HG03064 (cell line): ENCODE measurements around the gene ATP5F1E.
"Not testable (repeated sequence)": the region's sequence is repeated elsewhere in the genome, so short reads cannot be mapped to it uniquely, and the experiment has no call there.

Experiments used
- ATAC-seq: cut with Tn5 transposase; IDR thresholded peaks from one replicate; pipeline ENCODE4 v1.9.1; 2021; ENCODE audit warnings: low read depth; ENCODE audit not compliant: unreplicated experiment

Gene ATP5F1E

DNA sequence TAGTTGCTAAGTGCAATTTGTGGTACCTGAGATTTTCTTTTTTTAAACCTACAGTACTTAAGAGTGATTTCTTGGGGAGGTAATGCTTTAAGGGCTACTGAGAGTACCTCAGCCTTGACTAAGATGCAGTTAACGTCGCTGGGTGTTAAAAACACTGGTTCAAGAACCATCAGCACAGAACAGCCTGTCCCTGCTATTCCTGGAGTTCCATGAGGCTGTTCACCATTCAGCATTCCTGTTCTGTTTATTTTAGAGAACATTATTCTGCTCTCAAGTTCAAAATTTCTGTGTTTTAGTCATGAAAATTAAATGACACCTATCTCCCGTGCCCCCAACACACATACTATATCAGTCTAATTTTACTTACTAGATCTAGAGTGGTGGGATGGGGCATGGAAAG lies 12.2 kb upstream of the ATP5F1E start:
- ATAC-seq: no peak

DNA sequence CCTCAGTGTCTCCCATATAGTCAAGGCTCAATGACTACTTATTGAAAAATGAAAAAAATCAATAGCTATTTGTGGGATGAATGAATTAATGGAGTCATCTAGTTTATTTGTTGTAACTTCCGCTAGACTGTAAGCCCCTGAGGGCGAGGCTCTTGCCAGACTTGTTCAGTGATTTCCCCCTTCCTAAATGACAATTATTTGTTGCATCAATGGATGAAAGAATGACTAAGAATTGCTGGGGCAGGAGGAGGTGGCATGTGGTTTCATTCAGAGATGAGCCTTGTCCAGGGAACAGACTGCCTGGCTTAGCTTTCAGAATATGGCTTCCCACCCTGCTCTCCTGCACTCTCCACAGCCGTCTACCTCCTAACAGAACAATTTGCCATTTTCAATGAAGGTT lies 11.6 kb upstream of the ATP5F1E start:
- ATAC-seq: no peak

DNA sequence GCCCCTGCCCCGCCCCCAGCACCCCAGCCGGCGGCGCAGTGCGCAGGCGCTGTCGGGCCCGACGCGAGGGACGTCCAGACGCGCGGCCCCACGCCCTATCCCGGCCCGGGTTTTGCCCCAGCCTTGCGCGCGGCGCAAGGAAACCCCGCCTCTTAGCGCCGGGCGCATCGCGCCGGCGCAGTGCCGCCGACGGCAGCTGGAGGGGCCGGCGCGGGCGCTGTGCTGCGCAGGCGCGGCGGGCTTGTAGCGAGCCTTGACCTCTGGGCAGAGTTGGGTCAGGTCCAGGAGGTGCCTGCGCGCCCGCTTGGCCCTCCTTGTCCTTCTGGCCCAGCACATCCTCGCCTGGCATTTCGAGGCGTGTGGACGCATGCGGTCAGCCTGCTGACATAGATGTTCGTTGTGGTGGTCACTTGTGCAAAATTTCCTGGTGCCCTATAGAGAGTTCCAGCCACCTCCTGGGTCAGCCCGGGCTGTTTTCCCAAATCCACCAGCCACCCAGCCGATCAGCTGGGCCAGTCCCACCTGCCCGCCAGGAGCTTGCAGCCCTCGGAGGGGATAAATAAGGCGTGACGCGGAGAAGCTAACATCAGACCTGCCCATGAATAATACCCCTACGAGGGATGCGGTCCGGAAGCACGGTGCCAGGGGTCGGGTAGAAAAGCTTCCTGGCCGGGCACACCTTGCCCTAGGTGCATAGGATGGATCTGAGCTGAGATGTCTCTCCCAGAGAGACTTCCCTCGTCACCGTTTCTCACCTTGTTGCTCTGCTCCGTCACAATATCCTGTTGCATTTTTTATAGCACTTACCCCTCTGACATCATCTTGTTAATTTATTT lies 10.9 kb upstream of the ATP5F1E start:
- ATAC-seq: peak; percentile 90

DNA sequence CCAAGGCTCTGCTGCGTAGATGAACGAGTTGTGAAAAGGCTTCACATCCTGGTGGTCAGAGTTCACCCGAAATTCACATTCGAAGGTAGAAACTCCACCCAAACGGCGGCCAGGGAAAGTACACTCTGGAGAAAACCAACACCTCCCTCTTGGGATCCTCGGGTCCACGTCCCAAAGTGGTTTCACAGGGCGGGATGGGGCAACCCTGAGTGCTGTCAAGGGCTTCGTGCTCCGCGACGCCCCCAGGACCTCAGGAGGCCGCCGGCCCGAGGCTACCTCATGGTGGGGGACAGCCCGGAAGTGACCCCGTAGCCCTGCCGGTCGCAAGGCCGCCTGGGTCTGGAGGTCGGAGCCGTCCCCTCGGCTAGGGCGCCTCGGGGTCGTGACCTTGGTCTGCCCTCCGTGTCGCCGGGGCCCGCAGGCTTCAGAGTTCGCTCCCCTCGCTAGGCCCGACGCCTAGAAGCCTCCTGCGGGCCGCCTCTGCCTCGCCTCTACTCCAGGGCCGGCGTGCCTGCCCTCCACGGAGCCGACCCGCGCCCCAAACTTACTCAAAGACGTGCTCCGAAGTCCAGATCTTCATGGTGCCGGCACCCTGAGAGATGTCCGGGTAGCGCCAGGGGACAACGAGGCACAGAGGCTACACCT lies 10.1 kb upstream of the ATP5F1E start, which contains the start of gene PRELID3B:
Gene PRELID3B, minus strand, starts transcription at position 636 of the 645 bp plus-strand sequence. Its CDS starts 56 bp downstream, at position 580.
- ATAC-seq: peak; percentile 27

DNA sequence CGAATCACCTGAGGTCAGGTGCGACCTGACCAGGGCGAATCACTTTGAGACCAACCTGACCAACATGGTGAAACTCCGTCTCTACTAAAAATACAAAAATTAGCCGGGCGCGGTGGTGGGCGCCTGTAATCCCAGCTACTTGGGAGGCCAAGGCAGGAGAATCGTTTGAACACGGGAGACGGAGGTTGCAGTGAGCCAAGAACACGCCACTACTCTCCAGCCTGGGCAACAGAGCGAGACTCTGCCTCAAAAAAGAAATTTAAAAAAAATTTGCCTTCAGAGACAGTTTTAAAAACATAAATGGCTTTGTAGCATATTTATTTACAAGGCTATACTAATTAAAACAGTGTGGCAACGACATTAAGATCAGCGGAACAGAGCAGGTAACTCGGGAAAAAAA lies 9.4 kb upstream of the ATP5F1E start:
- not testable (repeated sequence) for ATAC-seq

DNA sequence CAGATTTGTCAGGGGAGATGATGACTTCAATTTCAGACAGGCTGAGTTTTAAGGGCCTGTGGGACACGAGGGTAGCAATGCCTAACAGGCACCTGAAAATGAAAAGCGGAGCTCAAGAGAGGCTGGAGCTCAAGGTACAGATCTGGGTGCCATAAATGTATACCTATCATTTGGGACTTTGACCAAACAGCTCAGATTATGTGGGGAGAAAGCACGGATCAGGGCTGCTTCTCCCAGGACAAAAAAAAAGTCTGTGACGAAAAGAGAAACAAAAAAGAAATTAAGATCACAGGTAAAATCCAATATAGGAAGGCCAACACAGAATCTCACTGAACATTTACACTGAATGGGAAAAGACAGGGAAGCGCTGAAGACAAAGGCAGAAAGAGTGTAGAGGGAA lies 8.5 kb upstream of the ATP5F1E start:
- ATAC-seq: no peak

DNA sequence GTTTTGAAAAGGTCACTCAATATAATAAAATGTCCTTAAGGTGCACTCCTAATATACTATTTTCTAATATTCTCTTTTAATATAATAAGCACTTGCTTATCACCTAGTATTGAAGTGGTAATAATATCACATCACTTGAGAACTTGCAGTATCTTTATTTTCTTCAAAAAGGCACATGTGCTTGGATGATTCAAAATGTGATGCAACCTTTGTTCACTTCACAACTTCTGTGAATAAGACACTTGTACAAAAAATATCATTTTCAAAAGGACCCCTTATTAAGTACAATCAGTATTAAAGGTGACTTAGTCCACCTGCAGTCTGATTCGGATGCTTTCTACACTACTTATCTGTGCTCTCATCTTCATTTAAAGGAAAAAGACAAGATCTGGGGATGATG lies 7.1 kb upstream of the ATP5F1E start:
- ATAC-seq: no peak

DNA sequence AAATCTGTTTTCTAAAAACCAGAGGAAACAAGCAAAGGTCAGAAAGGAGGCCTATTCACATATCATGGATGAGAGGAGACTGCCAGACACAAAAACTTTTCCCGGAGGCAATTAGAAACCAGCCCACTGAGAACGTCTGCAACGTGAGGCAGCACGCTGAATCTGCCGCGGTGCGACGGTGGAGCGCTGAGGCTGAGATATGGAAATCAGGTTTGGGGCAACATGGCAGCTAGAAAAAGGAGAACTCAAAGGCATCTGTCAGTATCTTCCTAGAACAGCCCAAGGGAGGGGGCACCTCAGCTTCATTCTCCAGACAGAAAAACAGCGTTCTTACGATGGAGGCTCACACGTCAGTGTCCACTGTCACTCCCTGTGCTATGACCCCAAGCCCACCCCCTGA lies 5.3 kb upstream of the ATP5F1E start:
- ATAC-seq: no peak

DNA sequence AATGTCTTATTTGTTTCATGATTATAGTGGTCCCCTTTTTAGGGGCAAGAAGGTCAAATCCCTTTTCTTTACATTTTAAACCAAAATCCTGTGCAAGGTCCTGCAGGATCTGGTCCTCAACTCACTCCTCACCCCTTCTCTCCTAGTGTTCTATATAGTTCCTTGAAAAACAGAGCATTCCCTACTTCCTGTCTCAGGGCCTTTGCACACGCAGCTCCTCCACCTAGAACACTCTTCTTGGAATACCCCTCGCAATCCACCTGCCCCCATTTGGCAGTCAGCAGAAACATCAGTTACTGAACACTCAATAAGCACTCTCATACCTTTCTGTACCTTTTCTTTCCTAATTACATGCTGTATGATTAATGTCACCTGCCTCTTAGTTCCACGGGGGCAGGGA lies 3.2 kb upstream of the ATP5F1E start:
- no peak for ATAC-seq

DNA sequence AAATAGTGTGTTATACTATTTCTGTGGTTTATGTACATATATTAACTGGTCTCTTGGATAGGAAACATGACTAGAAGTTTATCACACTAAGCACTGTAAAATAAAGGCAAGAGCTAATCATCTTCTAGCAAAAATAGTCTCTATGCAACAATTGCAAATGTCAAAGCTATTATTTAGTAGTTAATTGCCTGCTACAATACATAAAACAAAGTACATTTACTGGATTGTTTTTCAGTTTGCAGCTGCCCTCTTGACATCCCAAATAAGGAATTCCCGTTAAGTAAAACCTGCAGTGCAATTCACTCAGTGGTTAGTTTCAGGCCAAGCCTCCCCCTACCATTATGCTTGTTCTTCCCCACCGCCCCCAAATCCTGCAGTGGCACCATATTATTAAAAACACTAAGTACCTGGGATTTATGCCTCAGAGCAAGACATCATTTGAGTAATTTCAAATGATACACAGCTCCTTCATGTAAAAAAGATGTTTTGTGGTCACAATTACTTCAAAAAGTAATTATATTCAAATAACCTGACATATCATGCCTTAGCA lies 1.6 kb upstream of the ATP5F1E start:
- no peak for ATAC-seq

DNA sequence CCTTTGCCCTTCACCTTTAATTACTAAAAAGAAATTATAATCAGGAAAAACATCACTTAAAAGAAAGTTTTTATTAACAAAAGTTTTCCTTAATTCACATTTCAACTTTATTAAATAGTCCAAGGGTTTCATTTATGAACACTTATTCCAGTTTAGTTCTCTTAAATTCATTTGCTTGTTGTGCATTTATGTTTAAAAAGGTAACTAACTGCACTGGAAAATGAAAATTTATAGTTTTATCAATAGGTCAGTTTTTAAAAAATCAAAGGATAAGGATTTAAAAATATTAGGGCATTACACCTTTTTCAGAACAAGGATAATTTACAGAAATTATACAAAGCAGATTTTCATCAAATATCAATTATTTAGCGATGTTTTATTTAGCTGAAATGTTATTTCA lies 958 bp upstream of the ATP5F1E start:
- no peak for ATAC-seq

DNA sequence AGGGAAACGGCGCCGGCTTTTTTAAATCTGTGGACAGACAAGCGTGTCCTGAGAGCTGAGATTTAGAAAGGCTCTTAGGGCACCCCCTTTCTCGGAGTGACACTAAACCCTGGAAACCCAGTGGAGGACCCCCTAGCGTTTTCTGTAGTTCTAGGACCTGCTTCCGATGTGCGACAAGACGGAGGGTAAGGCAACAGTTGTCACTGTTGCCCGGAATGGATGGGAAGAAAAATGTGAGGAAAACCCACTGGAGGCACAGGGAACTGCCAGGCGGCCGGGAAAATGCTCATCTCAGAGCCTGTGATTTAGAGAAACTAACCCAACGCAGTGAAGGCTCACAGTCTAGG lies 551 bp upstream of the ATP5F1E start:
- ATAC-seq: no peak

DNA sequence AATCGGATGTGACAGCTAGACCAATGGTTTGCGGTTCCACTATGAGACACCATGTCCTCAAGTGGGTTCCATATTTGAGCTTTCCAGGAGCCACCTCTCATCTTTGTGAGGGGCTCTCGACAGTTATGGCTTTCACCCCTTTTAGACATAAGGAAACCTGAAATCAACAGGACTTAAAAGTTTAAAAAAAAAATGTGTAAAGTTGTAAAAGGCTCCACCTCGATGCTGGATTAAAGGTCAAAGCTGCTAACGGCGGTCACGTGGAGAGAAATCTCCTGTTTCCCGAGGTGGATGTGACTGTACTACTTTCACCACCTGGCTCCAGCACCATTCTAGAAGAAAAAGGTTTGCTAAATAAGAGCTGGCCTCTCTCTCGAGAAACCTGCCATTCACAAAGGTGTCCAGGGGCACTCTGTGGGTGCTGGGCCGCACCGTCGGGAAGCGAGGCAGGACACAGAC lies 542 bp downstream of the ATP5F1E start:
- ATAC-seq: no peak

DNA sequence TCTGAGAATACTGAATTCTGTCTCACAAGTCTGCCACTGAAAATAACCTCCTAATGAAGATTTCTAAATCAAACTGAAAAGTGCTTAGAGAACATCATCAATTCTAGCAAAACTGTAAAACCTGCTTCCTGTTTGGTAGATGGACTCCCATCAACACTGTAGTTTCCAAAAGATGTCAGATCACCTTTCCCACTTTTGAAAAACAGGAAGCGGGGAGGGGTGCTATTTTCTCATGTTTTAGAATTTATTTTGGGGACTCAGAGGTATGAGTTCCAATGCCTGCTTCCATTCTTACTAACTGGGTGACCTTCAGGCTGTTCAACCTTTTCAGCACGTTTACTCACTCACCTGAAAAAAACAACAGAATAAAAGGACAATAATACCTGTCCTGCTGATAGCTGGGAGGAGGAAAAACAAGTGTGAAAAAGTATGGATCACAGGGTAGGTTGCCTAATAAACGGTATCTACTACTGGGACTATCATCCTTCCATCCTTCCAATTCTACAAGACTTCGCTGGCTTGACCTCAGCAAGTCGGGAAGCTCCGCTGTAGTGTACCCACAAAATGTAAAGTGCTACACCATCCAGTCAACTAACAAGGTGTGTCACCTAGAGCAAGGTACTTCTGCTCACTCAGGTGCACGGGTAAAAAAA lies 1.1 kb downstream of the ATP5F1E start:
- ATAC-seq: no peak

DNA sequence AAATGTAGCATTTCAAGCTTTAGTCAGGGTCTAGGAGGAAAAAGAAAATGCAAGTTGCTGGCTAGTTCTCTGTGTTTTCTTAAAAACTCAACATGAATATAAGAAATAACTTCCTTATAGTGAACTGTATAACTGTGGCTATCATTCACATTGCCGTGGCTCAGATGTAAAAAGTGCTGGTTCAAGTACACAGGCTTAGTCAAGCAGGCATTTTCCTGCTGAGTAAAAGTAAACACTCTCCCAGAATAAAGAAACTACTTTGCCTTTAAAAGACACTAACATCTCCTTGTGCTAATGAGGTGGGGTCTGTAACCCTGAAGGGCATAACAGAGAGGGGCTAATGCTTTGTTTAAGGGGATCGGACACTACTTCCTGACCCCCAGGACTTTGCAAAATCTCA lies 3.3 kb downstream of the ATP5F1E start:
- ATAC-seq: no peak

DNA sequence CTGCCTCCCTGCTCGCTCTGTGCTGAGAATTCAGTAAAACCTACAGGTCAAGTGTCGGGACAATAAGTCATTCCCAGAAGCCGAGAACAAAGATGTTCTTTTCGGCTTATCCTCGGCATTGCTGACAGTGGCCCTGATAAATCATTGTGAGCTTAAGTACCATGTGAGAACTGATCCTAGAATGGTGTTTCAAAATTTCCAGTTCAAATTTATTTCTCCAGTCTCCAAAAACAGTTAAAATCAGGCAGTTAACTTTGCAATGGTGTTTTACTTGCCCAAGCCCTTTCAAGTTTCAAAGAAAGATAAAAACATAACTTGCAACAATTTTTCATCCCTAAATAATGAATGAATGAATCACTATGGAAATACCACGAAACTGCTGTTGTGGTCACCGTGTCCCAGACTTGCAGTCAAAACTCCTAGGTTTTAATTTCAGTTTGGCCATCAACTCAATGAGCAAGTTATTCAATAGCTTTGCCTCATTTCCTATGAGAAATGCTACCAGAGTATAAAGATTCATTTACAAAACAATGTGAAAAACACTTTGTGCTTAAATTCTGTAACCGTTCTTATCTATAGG lies 4.3 kb downstream of the ATP5F1E start:
- ATAC-seq: no peak

DNA sequence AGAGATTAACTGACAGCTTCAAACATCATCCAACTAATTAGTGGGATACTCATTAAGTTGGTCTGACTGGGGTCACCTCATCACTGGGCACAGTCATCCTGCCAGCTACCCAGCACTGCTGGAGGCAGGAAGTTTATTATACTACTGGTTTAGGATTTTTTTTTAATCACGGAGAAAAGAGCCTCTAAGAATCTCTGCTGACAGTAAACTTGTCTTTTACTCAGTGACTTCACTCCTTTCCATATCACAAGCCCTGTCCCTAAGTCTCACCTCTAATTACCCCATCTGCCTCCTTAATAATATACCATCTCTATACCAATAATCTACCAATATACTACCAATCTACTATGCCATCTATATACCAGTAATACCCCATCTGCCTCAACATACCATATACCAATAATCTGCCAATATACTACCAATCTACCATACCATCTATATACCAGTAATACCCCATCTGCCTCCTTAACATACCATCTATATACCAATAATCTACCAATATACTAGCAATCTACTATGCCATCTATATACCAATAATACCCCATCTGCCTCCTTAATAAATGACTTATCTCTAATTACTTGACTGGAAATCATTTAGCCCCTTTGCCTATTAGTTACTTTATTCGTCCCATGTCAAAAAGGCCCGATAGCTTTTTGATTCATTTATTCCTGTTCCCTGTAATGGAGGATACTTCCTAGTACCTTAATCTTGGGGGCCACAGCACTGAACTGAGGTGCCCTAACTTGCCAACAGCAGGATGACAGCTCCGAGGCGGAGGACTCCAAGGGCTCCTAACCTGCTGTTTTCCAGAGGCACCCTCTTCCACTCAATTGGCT lies 5.0 kb downstream of the ATP5F1E start:
- no peak for ATAC-seq

DNA sequence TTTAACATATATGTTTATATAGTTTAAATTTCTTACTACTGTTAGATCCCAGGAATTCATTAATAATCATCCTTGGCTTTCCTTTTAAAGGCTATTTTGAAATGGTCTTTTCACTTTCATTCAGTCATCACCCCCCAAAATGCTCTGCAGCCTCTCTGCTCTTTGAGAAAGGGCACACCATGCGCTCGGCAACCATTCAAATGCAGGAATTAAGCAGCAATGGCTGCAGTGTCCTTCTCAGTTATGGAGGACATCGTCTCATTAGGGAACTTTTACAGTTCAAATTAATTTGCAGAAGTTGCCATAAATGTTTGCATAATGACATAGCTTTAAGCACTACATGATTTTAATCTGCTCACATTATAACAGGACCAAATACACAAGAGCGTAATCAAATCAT lies 6.6 kb downstream of the ATP5F1E start:
- no peak for ATAC-seq

DNA sequence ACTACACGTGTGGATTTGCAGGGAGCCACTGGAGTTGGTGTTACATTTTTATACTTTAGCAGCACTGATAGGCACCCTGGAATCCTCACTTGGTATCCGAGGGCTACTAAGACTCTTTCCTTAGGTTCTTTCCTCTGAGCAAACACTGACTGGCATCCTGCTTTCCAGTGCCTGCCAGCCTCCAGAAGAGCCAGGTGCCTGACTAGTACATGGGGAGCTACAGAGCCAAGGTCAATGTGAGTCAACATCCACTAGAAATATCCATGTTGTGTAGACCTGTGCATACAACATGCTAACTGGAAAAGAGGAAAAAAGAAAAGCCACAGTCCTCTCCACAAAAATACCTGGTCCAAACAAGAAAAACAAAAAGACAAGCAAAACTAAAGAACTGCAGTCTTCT lies 7.0 kb downstream of the ATP5F1E start:
- no peak for ATAC-seq

DNA sequence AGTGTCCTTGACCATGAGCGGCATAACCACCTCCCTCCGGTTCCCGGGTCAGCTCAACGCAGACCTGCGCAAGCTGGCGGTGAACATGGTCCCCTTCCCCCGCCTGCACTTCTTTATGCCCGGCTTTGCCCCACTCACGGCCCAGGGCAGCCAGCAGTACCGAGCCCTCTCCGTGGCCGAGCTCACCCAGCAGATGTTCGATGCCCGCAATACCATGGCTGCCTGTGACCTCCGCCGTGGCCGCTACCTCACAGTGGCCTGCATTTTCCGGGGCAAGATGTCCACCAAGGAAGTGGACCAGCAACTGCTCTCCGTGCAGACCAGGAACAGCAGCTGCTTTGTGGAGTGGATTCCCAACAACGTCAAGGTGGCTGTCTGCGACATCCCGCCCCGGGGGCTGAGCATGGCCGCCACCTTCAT lies 8.0 kb downstream of the ATP5F1E start:
- ATAC-seq: no peak
